Right lobe of liver (tissue), 6 donors: ENCODE data around the gene LCN10. TPM values are rescaled to one million over a fixed set of nuclear protein-coding genes. Genes with fewer than 3 reads are reported as not detected.

ENCODE experiments used
- ATAC-seq, 4 donors: fragments of 200-7000 bp; cut with Tn5 transposase; one replicate each; pipeline ENCODE4 v1.9.1; 2020; ENCODE audit warnings: mild to moderate bottlenecking in 4 of 4, moderate library complexity in 4 of 4
- DNase-seq, 3 donors: peaks; one replicate each; pipeline ENCODE4 v3.0.0-alpha.2; 2020
- H3K27ac ChIP-seq, 3 donors: fragments of 200-600 bp; one replicate each; pipeline ENCODE4 v1.8.0; 2022
- H3K27me3 ChIP-seq, 2 donors: fragments of 200-600 bp; one replicate each; pipeline ENCODE4 v1.8.0; 2022
- H3K36me3 ChIP-seq, 4 donors: fragments of 200-600 bp; sonication (generic) in 1 of 4; one replicate each; pipeline versions ENCODE4 v1.5.1 to v1.8.0; 2017 to 2022; ENCODE audit warnings: control low read depth in 1 of 4
- H3K4me1 ChIP-seq, 4 donors: fragments of 200-600 bp; sonication (generic) in 1 of 4; one replicate each; pipeline versions ENCODE4 v1.5.1 to v1.8.0; 2017 to 2022; ENCODE audit warnings: control low read depth in 1 of 4
- H3K4me3 ChIP-seq, 3 donors: fragments of 200-600 bp; one replicate each; pipeline ENCODE4 v1.8.0; 2022
- H3K9me3 ChIP-seq, 4 donors: fragments of 200-600 bp; sonication (generic) in 1 of 4; one replicate each; pipeline versions ENCODE4 v1.5.1 to v1.8.0; 2017 to 2022; ENCODE audit warnings: control low read depth in 1 of 4
- CTCF ChIP-seq, 4 donors: fragments of 200-600 bp in 3 of 4; fragments of 450-650 bp in 1 of 4; IDR thresholded peaks; one replicate each; pipeline versions ENCODE4 v1.5.1 to v1.8.0; 2016 to 2022; ENCODE audit warnings: antibody characterized with exemption in 4 of 4, mild to moderate bottlenecking in 2 of 4
- POLR2A ChIP-seq: fragments of 450-650 bp; IDR thresholded peaks from one replicate; pipeline ENCODE4 v1.6.1; 2017; ENCODE audit warnings: antibody characterized with exemption, mild to moderate bottlenecking
- WGBS: methylation state at CpG from one replicate; pipeline ENCODE4 v1.1.6; 2018; ENCODE audit warnings: low coverage, low lambda C conversion rate; ENCODE audit not compliant: insufficient coverage; ENCODE audit errors: missing lambda C conversion rate; 5-methylcytosine and 5-hydroxymethylcytosine counted together
- intact Hi-C, 2 donors: fragments of 100-400 bp; cut with DNase I; formaldehyde crosslinking; loops; one replicate each; pipeline versions ENCODE4 v1.11.2 to v1.14.1; 2022
- total RNA-seq, 6 experiments: library from RNA; depleted of rRNA in 2 of 6; stranded (reverse); fragments of >200 nt in 2 of 6; fragmentation: NEBNext Ultra II Directional in 3 of 6; extraction: Animal tissue kit (Norgen Biotek cat#: 25700) in 3 of 6; gene quantifications; one replicate each; pipeline versions ENCODE4 v1.1.0 to v1.2.4, GENCODE V29; 2016 to 2023
- donor health status: DM: no; HTN: yes; CAD: no.
- donor health status: DM: no; HTN: no; CAD: no.
- donor health status: DM: no; HTN: no; CAD: no.
- donor health status: DM: no; HTN: yes; CAD: no.
- donor health status: DM: no; HTN: yes; CAD: no.

The LCN10 gene
- total RNA-seq, 6 experiments from 2014 or later, result 0.23 to 0.81 (median 0.32) TPM; not detected in 2

- peak in 1 of 3 donors; percentile 49 for DNase-seq
Measured at GRCh38 chr9:136764301-136764891, 21.7 kb upstream of the LCN10 start, which contains the start of gene LCN15. Gene LCN15, minus strand, starts transcription at chr9:136764518. Its CDS starts 30 bp downstream, at chr9:136764488.

GRCh38 chr9:136763649-136764035, 20.9 kb upstream of the LCN10 start:
- peak in 1 of 3 donors; percentile 50 for DNase-seq
- Histone ChIP-seq H3K27me3 (no peaks in the 10 kb centered on the region), H3K27ac (no peak overlapping the region), H3K4me1 (no peaks in the 10 kb centered on the region), H3K36me3 (no peaks in the 10 kb centered on the region), H3K4me3 (no peak overlapping the region), H3K9me3 (no peaks in the 10 kb centered on the region)
- ATAC-seq, result no peak
- WGBS, result 80% methylated on average over 1 of the region's 14 CpGs
- intact Hi-C loops, result no loop called here
- no peak for TF ChIP-seq CTCF (IDR thresholded peaks at IDR 0.05)
- TF ChIP-seq POLR2A, result no peak

More at GRCh38 chr9:136764301-136764891, 21.7 kb upstream of the LCN10 start, which contains the start of gene LCN15:
- Histone ChIP-seq H3K36me3 (no peaks in the 10 kb centered on the region), H3K4me1 (no peaks in the 10 kb centered on the region), H3K27me3 (no peaks in the 10 kb centered on the region), H3K4me3 (no peak within 1 kb of the TSS), H3K27ac (no peak within 1 kb of the TSS), H3K9me3 (no peaks in the 10 kb centered on the region)
- intact Hi-C loops, result no loop called here
- no CpG with 5 or more reads among the region's 14 CpGs for WGBS
- TF ChIP-seq CTCF (IDR thresholded peaks at IDR 0.05) (no peak), POLR2A (no peak)
- ATAC-seq, result peak in 3 of 4 donors; percentile 8 to 31 (median 22)

- no peaks in the 10 kb centered on the region for H3K27me3 ChIP-seq
- H3K4me3 ChIP-seq, result no peak overlapping the region
- H3K36me3 ChIP-seq, result no peaks in the 10 kb centered on the region
- intact Hi-C loops, result no loop called here
- peak in 2 of 4 donors; percentile 12 to 30 for ATAC-seq
- no peak for DNase-seq
- no peak for TF ChIP-seq CTCF (IDR thresholded peaks at IDR 0.05)
- no peak for TF ChIP-seq POLR2A
- H3K9me3 ChIP-seq, result no peaks in the 10 kb centered on the region
- 18% methylated on average over 15 of the region's 37 CpGs for WGBS
- no peak overlapping the region for H3K27ac ChIP-seq
- no peaks in the 10 kb centered on the region for H3K4me1 ChIP-seq
Measured at GRCh38 chr9:136762915-136763648, 20.3 kb upstream of the LCN10 start.

- H3K27ac ChIP-seq, result no peak overlapping the region
- no peak for TF ChIP-seq POLR2A
- no peak for TF ChIP-seq CTCF (IDR thresholded peaks at IDR 0.05)
- H3K36me3 ChIP-seq, result no peaks in the 10 kb centered on the region
- H3K9me3 ChIP-seq, result no peaks in the 10 kb centered on the region
- ATAC-seq, result no peak
- intact Hi-C loops, result no loop called here
- no peak for DNase-seq
- 88% methylated on average over 8 of the region's 17 CpGs for WGBS
- H3K4me1 ChIP-seq, result no peaks in the 10 kb centered on the region
- no peak overlapping the region for H3K4me3 ChIP-seq
- no peaks in the 10 kb centered on the region for H3K27me3 ChIP-seq
Measured at GRCh38 chr9:136762221-136762691, 19.5 kb upstream of the LCN10 start.
